Measurements from ENCODE around the gene SNN. TPM values are rescaled to one million over a fixed set of nuclear protein-coding genes. Genes with fewer than 3 reads are reported as not detected.

SNN gene
- total RNA-seq, 1 experiment from 2014 or later, result 12.6 TPM

DNA sequence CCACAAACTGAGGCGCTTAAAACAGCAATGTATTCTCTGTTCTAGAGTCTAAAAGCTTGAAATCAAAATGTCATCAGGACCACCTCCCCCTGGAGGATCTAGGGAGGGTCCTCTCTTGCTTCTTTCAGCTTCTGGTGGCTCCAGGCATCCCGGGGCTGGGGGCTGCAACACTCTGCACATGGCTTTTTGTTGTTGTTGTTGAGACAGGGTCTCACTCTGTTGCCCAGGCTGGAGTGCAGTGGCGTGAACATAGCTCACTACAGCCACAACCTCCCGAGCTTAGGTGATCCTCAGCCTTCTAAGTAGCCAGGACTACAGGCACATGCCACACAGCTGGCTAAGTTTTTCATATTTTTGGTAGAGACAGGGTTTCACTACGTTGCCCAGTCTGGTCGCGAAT, 37.0 kb upstream of the SNN start:
- Histone ChIP-seq H3K27ac (no peak overlapping the region), H3K9me2 (ENCODE audit: insufficient read depth) (no peaks in the 10 kb centered on the region), H3K4me2 (no peak overlapping the region), H3K4me1 (replicated peaks; ENCODE audit: insufficient read depth) (peaks cover 50% of the 10 kb centered on the region), H3F3A (ENCODE audit: insufficient read depth, low read depth) (peaks cover 30% of the 10 kb centered on the region), H3K36me3 (ENCODE audit: low read depth) (no peaks in the 10 kb centered on the region), H4K20me1 (ENCODE audit: insufficient read depth) (no peaks in the 10 kb centered on the region), H2AFZ (no peak overlapping the region), H3K27me3 (ENCODE audit: insufficient read depth, low read depth) (no peaks in the 10 kb centered on the region), H3K9me3 (ENCODE audit: insufficient read depth, low read depth) (no peaks in the 10 kb centered on the region), H3K79me2 (ENCODE audit: low read depth) (no peaks in the 10 kb centered on the region), H3K4me3 (no peak overlapping the region)
- ChIA-PET POLR2A (ENCODE audit: unreplicated experiment) (no interaction called here), CTCF (no interaction called here)
- DNase-seq, result no peak
- no TSS peak for BruUV-seq (replicated peaks)
- intact Hi-C loops (cut with micrococcal nuclease; ENCODE audit: unreplicated experiment), result no loop called here
- no peak for TF ChIP-seq EZH2 (IDR thresholded peaks at IDR 0.05; ENCODE audit: low read depth)
- TF ChIP-seq, protein P1, sequence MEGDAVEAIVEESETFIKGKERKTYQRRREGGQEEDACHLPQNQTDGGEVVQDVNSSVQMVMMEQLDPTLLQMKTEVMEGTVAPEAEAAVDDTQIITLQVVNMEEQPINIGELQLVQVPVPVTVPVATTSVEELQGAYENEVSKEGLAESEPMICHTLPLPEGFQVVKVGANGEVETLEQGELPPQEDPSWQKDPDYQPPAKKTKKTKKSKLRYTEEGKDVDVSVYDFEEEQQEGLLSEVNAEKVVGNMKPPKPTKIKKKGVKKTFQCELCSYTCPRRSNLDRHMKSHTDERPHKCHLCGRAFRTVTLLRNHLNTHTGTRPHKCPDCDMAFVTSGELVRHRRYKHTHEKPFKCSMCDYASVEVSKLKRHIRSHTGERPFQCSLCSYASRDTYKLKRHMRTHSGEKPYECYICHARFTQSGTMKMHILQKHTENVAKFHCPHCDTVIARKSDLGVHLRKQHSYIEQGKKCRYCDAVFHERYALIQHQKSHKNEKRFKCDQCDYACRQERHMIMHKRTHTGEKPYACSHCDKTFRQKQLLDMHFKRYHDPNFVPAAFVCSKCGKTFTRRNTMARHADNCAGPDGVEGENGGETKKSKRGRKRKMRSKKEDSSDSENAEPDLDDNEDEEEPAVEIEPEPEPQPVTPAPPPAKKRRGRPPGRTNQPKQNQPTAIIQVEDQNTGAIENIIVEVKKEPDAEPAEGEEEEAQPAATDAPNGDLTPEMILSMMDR (conservative IDR thresholded peaks at IDR 0.05), result no peak

DNA sequence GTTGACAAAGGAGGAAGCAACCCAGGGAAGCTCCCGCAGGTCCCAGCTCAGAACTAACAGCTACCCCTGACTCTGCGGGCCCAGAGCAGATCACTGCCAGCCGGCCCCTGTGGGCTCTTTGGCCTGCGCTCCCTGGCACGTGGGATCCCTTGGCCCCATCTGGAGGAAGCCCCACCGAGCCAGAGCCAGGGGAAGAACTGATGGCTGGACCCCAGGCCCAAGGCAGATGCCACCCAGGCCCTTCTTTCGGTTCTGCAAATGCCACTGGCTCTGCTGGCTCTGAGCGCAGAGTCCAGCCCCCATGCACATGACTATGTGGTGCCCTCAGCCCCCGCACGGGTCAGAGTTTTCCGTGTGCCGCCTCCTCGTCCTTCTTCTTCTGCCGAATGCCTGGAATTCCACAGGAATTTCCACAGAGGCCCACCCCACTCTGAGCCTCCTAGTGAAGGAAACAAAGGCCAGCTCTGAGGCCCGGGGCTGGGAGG, 35.8 kb upstream of the SNN start:
- Histone ChIP-seq H3K9me2 (ENCODE audit: insufficient read depth) (no peaks in the 10 kb centered on the region), H3F3A (ENCODE audit: insufficient read depth, low read depth) (peaks cover 23% of the 10 kb centered on the region), H3K27me3 (ENCODE audit: insufficient read depth, low read depth) (no peaks in the 10 kb centered on the region), H2AFZ (no peak overlapping the region), H3K4me1 (replicated peaks; ENCODE audit: insufficient read depth) (peaks cover 50% of the 10 kb centered on the region), H3K27ac (no peak overlapping the region), H3K4me3 (no peak overlapping the region), H4K20me1 (ENCODE audit: insufficient read depth) (no peaks in the 10 kb centered on the region), H3K9me3 (ENCODE audit: insufficient read depth, low read depth) (no peaks in the 10 kb centered on the region), H3K4me2 (no peak overlapping the region), H3K36me3 (ENCODE audit: low read depth) (no peaks in the 10 kb centered on the region), H3K79me2 (ENCODE audit: low read depth) (no peaks in the 10 kb centered on the region)
- no peak for TF ChIP-seq EZH2 (IDR thresholded peaks at IDR 0.05; ENCODE audit: low read depth)
- TF ChIP-seq, protein P1 (conservative IDR thresholded peaks at IDR 0.05), result no peak
- no TSS peak for BruUV-seq (replicated peaks)
- ChIA-PET CTCF (no interaction called here), POLR2A (ENCODE audit: unreplicated experiment) (interaction anchor here (0.6 kb wide), 1 partner anchor 135 kb away, joined by 4 read pairs; no protein-coding TSS in a partner anchor)
- intact Hi-C loops (cut with micrococcal nuclease; ENCODE audit: unreplicated experiment), result no loop called here
- no peak for DNase-seq

DNA sequence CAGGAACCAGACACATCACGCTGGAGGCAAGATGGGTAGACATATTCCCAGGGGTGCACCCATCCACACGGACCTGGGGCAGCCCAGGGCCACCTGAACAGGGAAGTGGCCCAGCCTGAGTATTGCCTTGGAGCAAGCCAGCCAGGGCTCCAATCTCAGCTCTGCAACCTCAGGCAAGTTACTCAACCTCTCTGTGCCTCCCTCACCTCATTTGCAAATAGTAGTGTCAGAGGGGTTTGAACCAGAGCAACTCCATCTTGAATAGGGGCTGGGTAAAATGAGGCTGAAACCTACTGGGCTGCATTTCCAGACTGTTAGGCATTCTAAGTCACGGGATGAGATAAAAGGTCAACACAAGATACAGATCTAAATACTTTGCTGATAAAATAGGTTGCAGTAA, 35.1 kb upstream of the SNN start:
- POLR2A ChIA-PET (ENCODE audit: unreplicated experiment), result interaction anchor here (0.6 kb wide), 2 partner anchors 36 to 136 kb away, joined by 4 read pairs; no protein-coding TSS in a partner anchor
- TF ChIP-seq, protein P1 (conservative IDR thresholded peaks at IDR 0.05), result no peak
- no peak for TF ChIP-seq EZH2 (IDR thresholded peaks at IDR 0.05; ENCODE audit: low read depth)

More for the DNA sequence above, 35.1 kb upstream of the SNN start:
- H3K4me2 ChIP-seq, result no peak overlapping the region
- H3K27ac ChIP-seq, result no peak overlapping the region
- H3K36me3 ChIP-seq (ENCODE audit: low read depth), result no peaks in the 10 kb centered on the region
- H2AFZ ChIP-seq, result no peak overlapping the region
- no peaks in the 10 kb centered on the region for H3K9me3 ChIP-seq (ENCODE audit: insufficient read depth, low read depth)
- H3K9me2 ChIP-seq (ENCODE audit: insufficient read depth), result no peaks in the 10 kb centered on the region
- H3K4me1 ChIP-seq (replicated peaks; ENCODE audit: insufficient read depth), result peaks cover 49% of the 10 kb centered on the region
- no peaks in the 10 kb centered on the region for H3K27me3 ChIP-seq (ENCODE audit: insufficient read depth, low read depth)
- H4K20me1 ChIP-seq (ENCODE audit: insufficient read depth), result no peaks in the 10 kb centered on the region
- peaks cover 20% of the 10 kb centered on the region for H3F3A ChIP-seq (ENCODE audit: insufficient read depth, low read depth)
- DNase-seq, result no peak
- BruUV-seq (replicated peaks), result no TSS peak
- intact Hi-C loops (cut with micrococcal nuclease; ENCODE audit: unreplicated experiment), result no loop called here
- CTCF ChIA-PET, result no interaction called here
- H3K4me3 ChIP-seq, result no peak overlapping the region
- no peaks in the 10 kb centered on the region for H3K79me2 ChIP-seq (ENCODE audit: low read depth)
